Measurements from ENCODE around the gene LRFN2.

DNA sequence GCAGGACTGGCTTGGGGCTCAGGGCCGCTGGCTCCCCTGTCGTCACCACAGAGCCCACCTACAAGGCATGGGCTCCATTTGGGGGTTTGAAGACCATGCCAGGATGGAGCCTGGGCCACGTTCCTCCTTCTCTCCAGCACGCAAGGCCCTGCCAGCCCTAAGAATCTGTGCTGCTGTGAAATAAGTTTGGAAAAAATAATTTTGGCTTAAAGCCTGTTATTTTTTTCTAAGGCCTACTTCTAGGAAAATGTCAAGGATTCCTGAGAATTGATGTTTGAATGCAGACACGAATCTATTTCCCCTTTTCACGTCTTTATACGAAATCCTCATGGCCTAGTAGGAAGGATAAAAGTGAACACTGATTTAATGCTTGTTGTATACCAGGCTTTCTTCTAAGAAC lies 107.5 kb downstream of the LRFN2 start:
- TF ChIP-seq, protein P1, sequence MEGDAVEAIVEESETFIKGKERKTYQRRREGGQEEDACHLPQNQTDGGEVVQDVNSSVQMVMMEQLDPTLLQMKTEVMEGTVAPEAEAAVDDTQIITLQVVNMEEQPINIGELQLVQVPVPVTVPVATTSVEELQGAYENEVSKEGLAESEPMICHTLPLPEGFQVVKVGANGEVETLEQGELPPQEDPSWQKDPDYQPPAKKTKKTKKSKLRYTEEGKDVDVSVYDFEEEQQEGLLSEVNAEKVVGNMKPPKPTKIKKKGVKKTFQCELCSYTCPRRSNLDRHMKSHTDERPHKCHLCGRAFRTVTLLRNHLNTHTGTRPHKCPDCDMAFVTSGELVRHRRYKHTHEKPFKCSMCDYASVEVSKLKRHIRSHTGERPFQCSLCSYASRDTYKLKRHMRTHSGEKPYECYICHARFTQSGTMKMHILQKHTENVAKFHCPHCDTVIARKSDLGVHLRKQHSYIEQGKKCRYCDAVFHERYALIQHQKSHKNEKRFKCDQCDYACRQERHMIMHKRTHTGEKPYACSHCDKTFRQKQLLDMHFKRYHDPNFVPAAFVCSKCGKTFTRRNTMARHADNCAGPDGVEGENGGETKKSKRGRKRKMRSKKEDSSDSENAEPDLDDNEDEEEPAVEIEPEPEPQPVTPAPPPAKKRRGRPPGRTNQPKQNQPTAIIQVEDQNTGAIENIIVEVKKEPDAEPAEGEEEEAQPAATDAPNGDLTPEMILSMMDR (IDR thresholded peaks at IDR 0.05; ENCODE audit: low read depth, low read length, poor library complexity, severe bottlenecking) = no peak
- TF ChIP-seq EZH2phosphoT487 (IDR thresholded peaks at IDR 0.05; ENCODE audit: borderline replicate concordance, low read length) = no peak
